NB4 (cell line): ENCODE results near the gene HACD3.

ENCODE experiments used
- CTCF ChIP-seq: IDR thresholded peaks from one replicate; pipeline ENCODE4 v1.5.1; 2012; ENCODE audit warnings: low read depth, low read length
- MAX ChIP-seq: IDR thresholded peaks from 2 replicates; pipeline ENCODE4 v1.6.1; 2011; ENCODE audit warnings: low read depth, low read length
- MYC ChIP-seq: IDR thresholded peaks from 2 replicates; pipeline ENCODE4 v1.6.1; 2011; ENCODE audit warnings: low read depth, low read length
- POLR2A ChIP-seq: IDR thresholded peaks from 2 replicates; pipeline ENCODE4 v1.6.1; 2011; ENCODE audit warnings: mild to moderate bottlenecking; ENCODE audit not compliant: insufficient read length; ENCODE audit errors: extremely low read depth

GRCh38 chr15:65530318-65531111, at the start of gene HACD3:
- TF ChIP-seq CTCF (no peak), POLR2A (peak; percentile 93), MAX (peak; percentile 45), MYC (peak; percentile 79)
